Omental fat pad (tissue), 4 donors: ENCODE results near the gene HS6ST1. TPM values are rescaled to one million over a fixed set of nuclear protein-coding genes. Genes with fewer than 3 reads are reported as not detected.

ENCODE experiments used
- ATAC-seq: fragments of 150-250 bp; one replicate; pipeline ENCODE4 v1.9.1; 2016; ENCODE audit warnings: mild to moderate bottlenecking, moderate library complexity; ENCODE audit not compliant: low FRiP score
- DNase-seq: peaks from one replicate; pipeline ENCODE4 v3.0.0-alpha.2; 2019; ENCODE audit warnings: low spot score
- total RNA-seq, 4 donors: library from RNA; depleted of rRNA; stranded (reverse); fragments of >200 nt; gene quantifications; one replicate each; pipeline ENCODE4 v1.1.0, GENCODE V29; 2016
- TF ChIP-seq, protein P1 (sequence below), 3 donors: fragments of 450-650 bp; IDR thresholded peaks; one replicate each; pipeline ENCODE4 v1.5.1; 2016 to 2017; ENCODE audit warnings: antibody characterized with exemption in 3 of 3, mild to moderate bottlenecking in 3 of 3, moderate library complexity in 2 of 3

The HS6ST1 gene
- total RNA-seq, 4 donors from 2014 or later, result 17.8 to 28.9 (median 24.3) TPM

DNA sequence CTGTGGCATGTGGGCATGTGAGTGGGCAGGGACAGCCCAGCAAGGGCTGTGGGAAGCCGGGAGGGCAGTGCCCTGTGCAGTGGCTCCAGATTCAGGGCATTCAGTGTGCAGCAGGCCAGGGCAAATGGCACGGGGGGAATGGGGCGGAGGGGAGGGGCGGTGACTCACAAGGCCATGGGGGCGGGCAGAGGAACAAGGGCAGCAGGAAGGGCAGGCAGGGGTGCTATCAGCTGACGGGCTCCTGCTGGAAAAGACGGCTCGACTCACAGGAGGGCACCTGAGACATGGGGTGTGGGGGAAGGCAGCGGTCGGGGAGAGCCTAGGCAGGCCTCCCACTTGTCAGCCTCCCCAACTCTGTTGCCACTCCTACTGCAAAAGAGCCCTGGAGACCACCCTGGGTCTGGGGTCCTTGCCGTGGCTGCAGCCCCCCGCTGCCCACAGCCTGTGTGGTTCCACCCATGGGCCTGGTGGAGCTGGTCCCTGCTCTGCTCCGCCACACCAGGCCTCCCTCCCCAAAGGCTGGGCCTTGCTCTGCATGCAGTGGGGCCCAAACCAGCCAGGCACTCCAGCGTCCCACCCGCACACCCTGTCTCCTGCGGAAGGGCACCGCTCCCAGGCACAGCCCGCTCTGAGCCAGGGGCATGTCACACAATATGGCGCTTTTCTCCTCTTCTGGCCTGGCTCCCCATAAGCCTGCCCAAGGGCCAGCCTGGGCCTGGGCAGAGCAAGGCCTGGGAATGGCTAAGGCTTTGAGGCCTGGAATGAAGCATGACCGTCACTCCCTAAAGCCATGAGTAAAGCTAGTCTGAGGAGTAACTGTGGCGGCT is 25.9 kb downstream of the HS6ST1 start:
- ATAC-seq, result peak; percentile 16
- no peak for DNase-seq
- TF ChIP-seq, protein P1, sequence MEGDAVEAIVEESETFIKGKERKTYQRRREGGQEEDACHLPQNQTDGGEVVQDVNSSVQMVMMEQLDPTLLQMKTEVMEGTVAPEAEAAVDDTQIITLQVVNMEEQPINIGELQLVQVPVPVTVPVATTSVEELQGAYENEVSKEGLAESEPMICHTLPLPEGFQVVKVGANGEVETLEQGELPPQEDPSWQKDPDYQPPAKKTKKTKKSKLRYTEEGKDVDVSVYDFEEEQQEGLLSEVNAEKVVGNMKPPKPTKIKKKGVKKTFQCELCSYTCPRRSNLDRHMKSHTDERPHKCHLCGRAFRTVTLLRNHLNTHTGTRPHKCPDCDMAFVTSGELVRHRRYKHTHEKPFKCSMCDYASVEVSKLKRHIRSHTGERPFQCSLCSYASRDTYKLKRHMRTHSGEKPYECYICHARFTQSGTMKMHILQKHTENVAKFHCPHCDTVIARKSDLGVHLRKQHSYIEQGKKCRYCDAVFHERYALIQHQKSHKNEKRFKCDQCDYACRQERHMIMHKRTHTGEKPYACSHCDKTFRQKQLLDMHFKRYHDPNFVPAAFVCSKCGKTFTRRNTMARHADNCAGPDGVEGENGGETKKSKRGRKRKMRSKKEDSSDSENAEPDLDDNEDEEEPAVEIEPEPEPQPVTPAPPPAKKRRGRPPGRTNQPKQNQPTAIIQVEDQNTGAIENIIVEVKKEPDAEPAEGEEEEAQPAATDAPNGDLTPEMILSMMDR (IDR thresholded peaks at IDR 0.05), result no peak

DNA sequence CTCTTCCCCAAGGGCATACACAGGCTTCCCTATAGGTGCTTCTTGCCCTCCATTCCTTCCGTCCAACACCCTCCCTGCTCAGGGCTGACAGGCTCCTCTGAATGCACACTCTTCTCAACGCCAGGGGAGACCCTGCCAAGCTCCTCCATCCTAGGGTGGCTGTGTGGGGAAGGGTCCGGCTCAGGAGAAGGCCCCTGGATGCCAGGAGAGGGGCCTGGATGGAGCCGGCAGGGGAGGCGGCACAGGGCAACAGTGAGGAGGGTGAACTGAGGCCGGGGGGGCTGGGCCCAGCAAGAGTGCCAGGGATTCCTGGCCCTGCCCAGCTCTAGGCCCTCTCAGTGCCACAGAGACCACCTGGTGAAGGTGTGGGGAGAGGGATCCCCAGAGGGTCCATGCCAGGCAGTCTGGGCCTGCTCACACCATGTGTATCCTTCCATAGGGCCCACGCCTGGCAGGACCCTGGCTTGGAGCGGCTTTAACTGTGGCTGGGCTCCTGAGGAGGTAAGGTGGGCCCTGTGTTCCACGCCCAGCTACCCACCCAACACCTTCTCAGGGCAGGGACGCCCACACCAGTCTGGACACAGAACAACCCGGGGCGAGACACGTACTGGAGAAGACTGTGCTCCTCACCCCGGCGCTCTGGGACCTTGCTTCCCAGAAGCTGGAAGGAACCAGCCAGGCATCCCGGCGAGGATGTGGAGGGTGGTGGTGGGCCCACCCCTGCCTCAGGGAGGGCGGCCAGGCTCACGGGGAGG is 26.6 kb downstream of the HS6ST1 start:
- DNase-seq (no peak), ATAC-seq (no peak)
- TF ChIP-seq, protein P1 (IDR thresholded peaks at IDR 0.05), result no peak

DNA sequence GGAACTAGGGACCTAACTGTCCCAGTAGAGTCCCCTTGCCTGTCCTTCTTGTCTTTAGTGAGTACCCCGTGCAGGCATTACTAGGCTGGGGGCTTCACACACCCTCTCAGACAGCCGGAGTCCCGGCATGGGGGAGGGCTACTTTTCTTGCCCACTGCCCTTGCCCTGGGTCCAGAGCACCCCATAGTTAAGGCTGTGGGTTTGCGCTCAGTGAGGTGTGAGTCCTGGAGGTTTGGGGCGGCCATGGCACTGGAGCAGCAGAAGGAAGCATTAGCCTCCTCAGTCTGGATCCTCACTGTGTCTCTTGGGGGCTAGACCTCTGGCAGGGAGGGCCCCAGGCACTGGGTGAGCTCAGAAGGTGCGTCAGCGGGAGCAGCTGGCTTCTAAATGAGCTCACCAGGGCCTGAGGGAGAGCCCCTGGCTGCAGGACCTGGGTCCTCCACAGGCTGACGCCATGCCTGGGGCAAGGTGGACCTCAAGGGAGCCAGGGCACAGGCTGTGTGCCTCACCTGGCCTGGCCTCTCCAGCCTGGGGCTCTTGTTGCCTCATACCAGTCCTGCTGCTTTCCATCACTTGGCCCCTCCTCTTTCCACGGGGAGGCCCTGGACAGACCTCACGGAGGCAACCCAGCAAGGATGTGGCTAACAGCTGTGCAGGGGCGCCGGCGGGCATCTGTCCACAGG is 27.4 kb downstream of the HS6ST1 start:
- ATAC-seq (no peak), DNase-seq (no peak)
- TF ChIP-seq, protein P1 (IDR thresholded peaks at IDR 0.05), result no peak

DNA sequence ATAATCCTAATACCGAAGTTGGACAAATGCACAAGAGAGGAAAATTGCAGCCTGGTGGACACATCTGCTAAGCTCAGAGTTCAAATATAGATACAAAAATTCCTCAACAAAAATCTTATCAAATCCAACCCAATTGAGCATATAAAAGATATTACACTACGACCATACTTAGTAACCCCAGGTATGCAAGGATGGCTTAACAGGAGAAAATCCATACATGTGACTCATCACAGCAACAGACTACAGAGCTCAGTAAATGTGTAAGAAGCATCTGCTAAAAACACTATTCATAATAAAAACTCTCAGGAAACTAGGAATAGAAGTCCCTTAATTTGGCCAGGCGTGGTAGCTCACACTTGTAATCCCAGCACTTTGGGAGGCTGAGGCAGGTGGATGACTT is 28.3 kb downstream of the HS6ST1 start:
- ATAC-seq (no peak), DNase-seq (no peak)
- TF ChIP-seq, protein P1 (IDR thresholded peaks at IDR 0.05), result no peak

DNA sequence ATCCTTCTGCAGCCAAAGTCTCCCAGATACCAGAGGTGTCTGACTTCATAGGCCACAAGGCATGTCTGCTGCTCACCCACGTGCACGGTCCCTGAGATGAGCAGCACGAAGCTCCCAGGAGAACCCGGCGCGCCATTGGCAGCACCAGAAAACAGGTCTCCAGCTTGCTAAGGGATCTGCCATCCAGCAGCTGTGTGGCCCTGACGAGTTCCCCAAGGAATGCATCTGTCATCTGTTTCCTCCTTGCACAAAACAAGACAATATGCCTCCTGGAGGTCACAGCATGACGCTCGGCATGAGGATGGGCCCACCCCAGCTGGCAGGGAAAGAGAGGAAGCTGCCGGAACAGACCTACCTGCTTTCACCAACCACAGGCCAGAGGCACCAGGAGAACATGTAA is 29.2 kb downstream of the HS6ST1 start:
- DNase-seq (no peak), ATAC-seq (no peak)
- TF ChIP-seq, protein P1 (IDR thresholded peaks at IDR 0.05), result no peak

DNA sequence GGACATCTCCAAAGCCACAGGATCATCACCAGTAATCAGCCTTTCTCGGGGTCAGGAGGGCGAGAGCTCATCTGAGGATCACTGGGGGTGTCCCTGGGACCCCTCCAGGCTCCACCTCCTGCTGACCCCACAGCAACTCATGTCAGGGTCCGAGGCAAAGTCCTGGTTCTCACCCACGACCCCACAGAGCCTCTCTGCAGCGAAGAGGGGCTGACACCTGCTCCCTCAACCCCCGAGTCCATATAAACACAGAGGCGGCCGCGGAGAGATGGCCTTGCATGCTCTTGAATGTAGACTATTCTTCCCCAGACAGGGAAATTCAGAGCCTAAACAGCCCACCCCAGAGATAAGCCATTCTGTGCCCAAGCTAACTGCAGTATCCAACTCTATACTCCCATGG is 29.9 kb downstream of the HS6ST1 start:
- TF ChIP-seq, protein P1 (IDR thresholded peaks at IDR 0.05), result no peak
- no peak for DNase-seq
- ATAC-seq, result no peak
